ENCODE results near the gene GNA12.

The GNA12 gene

DNA sequence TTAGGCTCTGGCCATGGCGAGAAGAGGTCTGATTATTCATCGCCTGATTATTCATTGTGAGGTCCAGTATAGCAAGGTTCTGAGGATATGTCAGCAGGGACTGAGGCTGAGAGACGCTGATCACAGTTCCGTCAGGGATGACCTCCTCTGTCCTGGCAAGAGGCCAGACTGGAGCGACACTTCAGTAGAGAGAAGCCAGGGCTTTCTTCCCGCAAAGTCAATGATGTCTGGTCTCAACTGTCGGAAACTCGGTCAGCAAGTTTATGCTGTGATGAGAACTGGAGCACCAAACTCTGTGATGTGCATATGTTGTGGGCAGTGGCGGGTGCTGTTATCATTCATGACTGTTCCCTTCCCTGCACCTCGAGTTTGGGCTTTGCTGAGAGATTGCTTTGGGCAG lies 29.0 kb upstream of the GNA12 start:
- no peaks in the 10 kb centered on the region for H3K9me3 ChIP-seq (ENCODE audit: insufficient read depth, low read length)
- H3K9ac ChIP-seq (ENCODE audit: low read length), result no peak overlapping the region
- no peaks in the 10 kb centered on the region for H3F3A ChIP-seq (ENCODE audit: insufficient read depth)
- H3K4me3 ChIP-seq (ENCODE audit: insufficient read depth, low read length, poor library complexity, severe bottlenecking), result no peak overlapping the region
- H3K9me2 ChIP-seq (replicated peaks; ENCODE audit: insufficient read depth, low read length), result no peaks in the 10 kb centered on the region
- no peaks in the 10 kb centered on the region for H4K20me1 ChIP-seq (ENCODE audit: low read depth, low read length)
- no peak for TF ChIP-seq EZH2phosphoT487 (conservative IDR thresholded peaks at IDR 0.05; ENCODE audit: low read length)
- TF ChIP-seq, protein P1, sequence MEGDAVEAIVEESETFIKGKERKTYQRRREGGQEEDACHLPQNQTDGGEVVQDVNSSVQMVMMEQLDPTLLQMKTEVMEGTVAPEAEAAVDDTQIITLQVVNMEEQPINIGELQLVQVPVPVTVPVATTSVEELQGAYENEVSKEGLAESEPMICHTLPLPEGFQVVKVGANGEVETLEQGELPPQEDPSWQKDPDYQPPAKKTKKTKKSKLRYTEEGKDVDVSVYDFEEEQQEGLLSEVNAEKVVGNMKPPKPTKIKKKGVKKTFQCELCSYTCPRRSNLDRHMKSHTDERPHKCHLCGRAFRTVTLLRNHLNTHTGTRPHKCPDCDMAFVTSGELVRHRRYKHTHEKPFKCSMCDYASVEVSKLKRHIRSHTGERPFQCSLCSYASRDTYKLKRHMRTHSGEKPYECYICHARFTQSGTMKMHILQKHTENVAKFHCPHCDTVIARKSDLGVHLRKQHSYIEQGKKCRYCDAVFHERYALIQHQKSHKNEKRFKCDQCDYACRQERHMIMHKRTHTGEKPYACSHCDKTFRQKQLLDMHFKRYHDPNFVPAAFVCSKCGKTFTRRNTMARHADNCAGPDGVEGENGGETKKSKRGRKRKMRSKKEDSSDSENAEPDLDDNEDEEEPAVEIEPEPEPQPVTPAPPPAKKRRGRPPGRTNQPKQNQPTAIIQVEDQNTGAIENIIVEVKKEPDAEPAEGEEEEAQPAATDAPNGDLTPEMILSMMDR (IDR thresholded peaks at IDR 0.05; ENCODE audit: insufficient read depth, low read length, poor library complexity, severe bottlenecking), result no peak
- H3K27ac ChIP-seq (ENCODE audit: low read depth, low read length), result no peak overlapping the region
- no peaks in the 10 kb centered on the region for H3K27me3 ChIP-seq (ENCODE audit: low read length)
- H3K79me2 ChIP-seq (ENCODE audit: insufficient read depth, low read length), result no peaks in the 10 kb centered on the region
- no peaks in the 10 kb centered on the region for H3K36me3 ChIP-seq (ENCODE audit: low read length)
- no peak overlapping the region for H2AFZ ChIP-seq (ENCODE audit: low read depth, low read length, severe bottlenecking)
- no peak overlapping the region for H3K4me2 ChIP-seq (ENCODE audit: low read depth, low read length, poor library complexity, severe bottlenecking)

DNA sequence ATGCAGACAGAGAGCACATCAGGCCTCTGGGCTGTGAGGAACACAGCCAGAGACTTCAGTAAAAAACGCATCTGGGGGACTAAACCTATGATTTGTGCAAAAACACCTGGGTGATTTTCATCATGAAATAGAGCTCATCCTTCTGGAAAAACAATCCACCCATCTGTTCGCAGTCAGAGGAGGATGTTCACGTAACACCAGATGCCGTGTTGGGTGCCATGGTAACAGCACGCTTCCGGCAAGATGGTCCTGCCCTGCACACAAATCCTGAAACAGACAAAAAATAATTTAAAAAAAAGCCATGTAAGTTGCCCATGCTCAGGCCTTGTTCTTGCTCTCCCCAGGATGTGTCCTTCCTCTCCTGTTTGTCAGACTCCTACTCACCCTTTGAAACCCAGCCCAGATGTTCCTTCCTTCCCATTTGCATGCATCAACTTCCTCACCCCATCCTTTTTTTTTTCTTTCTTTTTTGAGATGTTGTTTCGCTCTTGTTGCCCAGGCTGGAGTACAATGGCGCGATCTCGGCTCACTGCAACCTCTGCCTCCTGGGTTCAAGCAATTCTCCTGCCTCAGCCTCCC lies 28.3 kb upstream of the GNA12 start:
- Histone ChIP-seq H3F3A (ENCODE audit: insufficient read depth) (no peaks in the 10 kb centered on the region), H4K20me1 (ENCODE audit: low read depth, low read length) (no peaks in the 10 kb centered on the region), H3K27me3 (ENCODE audit: low read length) (no peaks in the 10 kb centered on the region), H3K4me3 (ENCODE audit: insufficient read depth, low read length, poor library complexity, severe bottlenecking) (no peak overlapping the region), H3K36me3 (ENCODE audit: low read length) (no peaks in the 10 kb centered on the region), H3K79me2 (ENCODE audit: insufficient read depth, low read length) (no peaks in the 10 kb centered on the region), H3K27ac (ENCODE audit: low read depth, low read length) (no peak overlapping the region), H3K4me2 (ENCODE audit: low read depth, low read length, poor library complexity, severe bottlenecking) (no peak overlapping the region), H2AFZ (ENCODE audit: low read depth, low read length, severe bottlenecking) (no peak overlapping the region), H3K9me3 (ENCODE audit: insufficient read depth, low read length) (no peaks in the 10 kb centered on the region), H3K9me2 (replicated peaks; ENCODE audit: insufficient read depth, low read length) (no peaks in the 10 kb centered on the region), H3K9ac (ENCODE audit: low read length) (no peak overlapping the region)
- no peak for TF ChIP-seq EZH2phosphoT487 (conservative IDR thresholded peaks at IDR 0.05; ENCODE audit: low read length)
- TF ChIP-seq, protein P1 (IDR thresholded peaks at IDR 0.05; ENCODE audit: insufficient read depth, low read length, poor library complexity, severe bottlenecking), result no peak

GRCh38 chr7:2870471-2870931 lies 26.4 kb upstream of the GNA12 start:
- Histone ChIP-seq H3K27me3 (ENCODE audit: low read length) (no peaks in the 10 kb centered on the region), H3K9ac (ENCODE audit: low read length) (no peak overlapping the region), H2AFZ (ENCODE audit: low read depth, low read length, severe bottlenecking) (no peak overlapping the region), H3K4me2 (ENCODE audit: low read depth, low read length, poor library complexity, severe bottlenecking) (no peak overlapping the region), H3K79me2 (ENCODE audit: insufficient read depth, low read length) (no peaks in the 10 kb centered on the region), H3K4me3 (ENCODE audit: insufficient read depth, low read length, poor library complexity, severe bottlenecking) (no peak overlapping the region), H3K9me2 (replicated peaks; ENCODE audit: insufficient read depth, low read length) (no peaks in the 10 kb centered on the region), H3F3A (ENCODE audit: insufficient read depth) (no peaks in the 10 kb centered on the region), H3K27ac (ENCODE audit: low read depth, low read length) (no peak overlapping the region), H4K20me1 (ENCODE audit: low read depth, low read length) (no peaks in the 10 kb centered on the region), H3K9me3 (ENCODE audit: insufficient read depth, low read length) (no peaks in the 10 kb centered on the region), H3K36me3 (ENCODE audit: low read length) (no peaks in the 10 kb centered on the region)
- no peak for TF ChIP-seq EZH2phosphoT487 (conservative IDR thresholded peaks at IDR 0.05; ENCODE audit: low read length)
- TF ChIP-seq, protein P1 (IDR thresholded peaks at IDR 0.05; ENCODE audit: insufficient read depth, low read length, poor library complexity, severe bottlenecking), result no peak

Measured in SU-DHL-6 (cell line).